ENCODE measurements around the gene COX6A1. TPM values are rescaled to one million over a fixed set of nuclear protein-coding genes. Genes with fewer than 3 reads are reported as not detected.
"Not testable (repeated sequence)": the region's sequence is repeated elsewhere in the genome, so short reads cannot be mapped to it uniquely, and the experiment has no call there.

COX6A1 gene
- total and polyA plus RNA-seq, 4 donors: 338 to 910 (median 536) TPM

DNA sequence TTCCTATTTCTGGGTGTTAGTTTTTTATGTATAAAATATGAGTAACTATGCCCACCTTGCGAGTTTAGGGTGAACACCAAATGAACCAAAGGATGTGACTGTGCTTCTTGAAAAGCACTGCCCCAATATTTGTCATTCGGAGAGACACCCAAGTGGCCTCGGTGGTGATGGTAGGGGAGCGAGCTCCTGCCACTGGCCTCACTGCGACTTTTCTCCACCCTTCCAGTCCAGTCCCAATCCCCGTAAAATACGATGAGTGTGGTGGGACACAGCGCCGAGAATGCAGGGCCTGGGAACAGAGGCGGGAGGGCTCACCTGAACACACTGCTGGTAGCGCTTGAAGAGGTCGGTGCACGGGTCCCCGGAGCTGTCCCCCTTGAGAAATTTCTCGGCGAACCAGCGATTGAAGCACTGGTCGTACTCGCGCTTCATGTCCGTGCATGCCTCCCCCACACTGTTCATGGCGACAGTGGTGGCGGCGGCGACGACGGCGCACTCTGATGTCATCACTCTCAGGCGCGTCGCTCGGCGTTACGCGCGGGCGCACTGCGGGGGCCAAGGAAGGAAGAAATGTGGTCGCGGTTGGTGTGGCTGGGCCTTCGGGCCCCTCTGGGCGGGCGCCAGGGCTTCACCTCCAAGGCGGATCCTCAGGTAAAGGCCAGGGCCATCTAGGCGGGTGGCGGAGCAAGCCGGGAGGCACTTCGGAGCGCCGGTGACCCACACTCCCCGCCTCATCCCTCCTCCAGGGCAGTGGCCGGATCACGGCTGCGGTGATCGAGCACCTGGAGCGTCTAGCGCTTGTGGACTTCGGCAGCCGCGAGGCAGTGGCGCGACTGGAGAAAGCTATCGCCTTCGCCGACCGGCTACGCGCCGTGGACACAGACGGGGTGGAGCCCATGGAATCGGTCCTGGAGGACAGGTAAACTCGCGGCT, 8.3 kb downstream of the COX6A1 start, which contains the start of the genes GATC and TRIAP1:
Gene GATC, plus strand, starts transcription at position 534 of the 933 bp plus-strand sequence. Its CDS starts 37 bp downstream, at position 571.
Gene TRIAP1, minus strand, starts transcription at position 474 of the 933 bp plus-strand sequence. Its CDS starts 12 bp downstream, at position 462.
- DNase-seq (ENCODE audit: low spot score): peak; percentile 93
- TF ChIP-seq TAF1 (conservative IDR thresholded peaks at IDR 0.05) (no peak), NR2F2 (IDR thresholded peaks at IDR 0.05) (no peak), YY1 (IDR thresholded peaks at IDR 0.05) (peak; percentile 97), RXRA (IDR thresholded peaks at IDR 0.05) (peak; percentile 32 to 35), FOXA1 (IDR thresholded peaks at IDR 0.05) (no peak), HNF4G (IDR thresholded peaks at IDR 0.05) (no peak), FOXA2 (IDR thresholded peaks at IDR 0.05) (no peak), SP1 (IDR thresholded peaks at IDR 0.05) (peak; percentile 23), EGR1 (IDR thresholded peaks at IDR 0.05; ENCODE audit: low read depth in 2 of 2) (peak in 1 of 2 donors; percentile 70), RAD21 (IDR thresholded peaks at IDR 0.05) (peak in 1 of 2 donors; percentile 7), GABPA (IDR thresholded peaks at IDR 0.05 in 1 of 2, conservative IDR thresholded peaks at IDR 0.05 in 1 of 2) (peak in 1 of 2 donors; percentile 83), JUND (IDR thresholded peaks at IDR 0.05) (no peak), HNF4A (conservative IDR thresholded peaks at IDR 0.05) (no peak)
- TF ChIP-seq, protein P1, sequence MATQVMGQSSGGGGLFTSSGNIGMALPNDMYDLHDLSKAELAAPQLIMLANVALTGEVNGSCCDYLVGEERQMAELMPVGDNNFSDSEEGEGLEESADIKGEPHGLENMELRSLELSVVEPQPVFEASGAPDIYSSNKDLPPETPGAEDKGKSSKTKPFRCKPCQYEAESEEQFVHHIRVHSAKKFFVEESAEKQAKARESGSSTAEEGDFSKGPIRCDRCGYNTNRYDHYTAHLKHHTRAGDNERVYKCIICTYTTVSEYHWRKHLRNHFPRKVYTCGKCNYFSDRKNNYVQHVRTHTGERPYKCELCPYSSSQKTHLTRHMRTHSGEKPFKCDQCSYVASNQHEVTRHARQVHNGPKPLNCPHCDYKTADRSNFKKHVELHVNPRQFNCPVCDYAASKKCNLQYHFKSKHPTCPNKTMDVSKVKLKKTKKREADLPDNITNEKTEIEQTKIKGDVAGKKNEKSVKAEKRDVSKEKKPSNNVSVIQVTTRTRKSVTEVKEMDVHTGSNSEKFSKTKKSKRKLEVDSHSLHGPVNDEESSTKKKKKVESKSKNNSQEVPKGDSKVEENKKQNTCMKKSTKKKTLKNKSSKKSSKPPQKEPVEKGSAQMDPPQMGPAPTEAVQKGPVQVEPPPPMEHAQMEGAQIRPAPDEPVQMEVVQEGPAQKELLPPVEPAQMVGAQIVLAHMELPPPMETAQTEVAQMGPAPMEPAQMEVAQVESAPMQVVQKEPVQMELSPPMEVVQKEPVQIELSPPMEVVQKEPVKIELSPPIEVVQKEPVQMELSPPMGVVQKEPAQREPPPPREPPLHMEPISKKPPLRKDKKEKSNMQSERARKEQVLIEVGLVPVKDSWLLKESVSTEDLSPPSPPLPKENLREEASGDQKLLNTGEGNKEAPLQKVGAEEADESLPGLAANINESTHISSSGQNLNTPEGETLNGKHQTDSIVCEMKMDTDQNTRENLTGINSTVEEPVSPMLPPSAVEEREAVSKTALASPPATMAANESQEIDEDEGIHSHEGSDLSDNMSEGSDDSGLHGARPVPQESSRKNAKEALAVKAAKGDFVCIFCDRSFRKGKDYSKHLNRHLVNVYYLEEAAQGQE (IDR thresholded peaks at IDR 0.05): peak; percentile 26
- TF ChIP-seq, protein P2, sequence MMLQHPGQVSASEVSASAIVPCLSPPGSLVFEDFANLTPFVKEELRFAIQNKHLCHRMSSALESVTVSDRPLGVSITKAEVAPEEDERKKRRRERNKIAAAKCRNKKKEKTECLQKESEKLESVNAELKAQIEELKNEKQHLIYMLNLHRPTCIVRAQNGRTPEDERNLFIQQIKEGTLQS (IDR thresholded peaks at IDR 0.05): peak; percentile 59
- TF ChIP-seq, protein P3, sequence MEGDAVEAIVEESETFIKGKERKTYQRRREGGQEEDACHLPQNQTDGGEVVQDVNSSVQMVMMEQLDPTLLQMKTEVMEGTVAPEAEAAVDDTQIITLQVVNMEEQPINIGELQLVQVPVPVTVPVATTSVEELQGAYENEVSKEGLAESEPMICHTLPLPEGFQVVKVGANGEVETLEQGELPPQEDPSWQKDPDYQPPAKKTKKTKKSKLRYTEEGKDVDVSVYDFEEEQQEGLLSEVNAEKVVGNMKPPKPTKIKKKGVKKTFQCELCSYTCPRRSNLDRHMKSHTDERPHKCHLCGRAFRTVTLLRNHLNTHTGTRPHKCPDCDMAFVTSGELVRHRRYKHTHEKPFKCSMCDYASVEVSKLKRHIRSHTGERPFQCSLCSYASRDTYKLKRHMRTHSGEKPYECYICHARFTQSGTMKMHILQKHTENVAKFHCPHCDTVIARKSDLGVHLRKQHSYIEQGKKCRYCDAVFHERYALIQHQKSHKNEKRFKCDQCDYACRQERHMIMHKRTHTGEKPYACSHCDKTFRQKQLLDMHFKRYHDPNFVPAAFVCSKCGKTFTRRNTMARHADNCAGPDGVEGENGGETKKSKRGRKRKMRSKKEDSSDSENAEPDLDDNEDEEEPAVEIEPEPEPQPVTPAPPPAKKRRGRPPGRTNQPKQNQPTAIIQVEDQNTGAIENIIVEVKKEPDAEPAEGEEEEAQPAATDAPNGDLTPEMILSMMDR (IDR thresholded peaks at IDR 0.05; ENCODE audit: low read depth, low read length, missing input control): no peak
- TF ChIP-seq, protein P4, sequence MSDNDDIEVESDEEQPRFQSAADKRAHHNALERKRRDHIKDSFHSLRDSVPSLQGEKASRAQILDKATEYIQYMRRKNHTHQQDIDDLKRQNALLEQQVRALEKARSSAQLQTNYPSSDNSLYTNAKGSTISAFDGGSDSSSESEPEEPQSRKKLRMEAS (IDR thresholded peaks at IDR 0.05): peak; percentile 69
- TF ChIP-seq, protein P5, sequence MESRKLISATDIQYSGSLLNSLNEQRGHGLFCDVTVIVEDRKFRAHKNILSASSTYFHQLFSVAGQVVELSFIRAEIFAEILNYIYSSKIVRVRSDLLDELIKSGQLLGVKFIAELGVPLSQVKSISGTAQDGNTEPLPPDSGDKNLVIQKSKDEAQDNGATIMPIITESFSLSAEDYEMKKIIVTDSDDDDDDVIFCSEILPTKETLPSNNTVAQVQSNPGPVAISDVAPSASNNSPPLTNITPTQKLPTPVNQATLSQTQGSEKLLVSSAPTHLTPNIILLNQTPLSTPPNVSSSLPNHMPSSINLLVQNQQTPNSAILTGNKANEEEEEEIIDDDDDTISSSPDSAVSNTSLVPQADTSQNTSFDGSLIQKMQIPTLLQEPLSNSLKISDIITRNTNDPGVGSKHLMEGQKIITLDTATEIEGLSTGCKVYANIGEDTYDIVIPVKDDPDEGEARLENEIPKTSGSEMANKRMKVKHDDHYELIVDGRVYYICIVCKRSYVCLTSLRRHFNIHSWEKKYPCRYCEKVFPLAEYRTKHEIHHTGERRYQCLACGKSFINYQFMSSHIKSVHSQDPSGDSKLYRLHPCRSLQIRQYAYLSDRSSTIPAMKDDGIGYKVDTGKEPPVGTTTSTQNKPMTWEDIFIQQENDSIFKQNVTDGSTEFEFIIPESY (IDR thresholded peaks at IDR 0.05): no peak
- H3K4me3 ChIP-seq (ENCODE audit: low read depth in 1 of 3, low read length in 3 of 3): peak within 1 kb of the TSS; percentile 64 to 100 (median 87)
- H3K4me1 ChIP-seq (ENCODE audit: control insufficient read depth in 4 of 4, insufficient read depth in 4 of 4, low read length in 3 of 4): peaks cover 3 to 31% (median 23%) of the 10 kb centered on the region in 4 donors
- WGBS: under 1% methylated on average over 73 of the region's 73 CpGs
- peak within 1 kb of the TSS; percentile 83 to 87 for H3K27ac ChIP-seq (ENCODE audit: low read depth in 1 of 2, low read length in 2 of 2)
- peak within 1 kb of the TSS; percentile 50 to 88 for H3K9ac ChIP-seq (ENCODE audit: low read depth in 1 of 2, low read length in 2 of 2)
- no peaks in the 10 kb centered on the region for H3K27me3 ChIP-seq (ENCODE audit: control insufficient read depth in 4 of 4, insufficient read depth in 4 of 4, low read length in 3 of 4)
- peaks cover 5 to 13% (median 8%) of the 10 kb centered on the region in 4 donors for H3K36me3 ChIP-seq (ENCODE audit: control insufficient read depth in 4 of 4, insufficient read depth in 3 of 4, low read depth in 1 of 4, low read length in 3 of 4)
- no peaks in the 10 kb centered on the region for H3K9me3 ChIP-seq (ENCODE audit: control insufficient read depth in 4 of 4, low read length in 3 of 4)

DNA sequence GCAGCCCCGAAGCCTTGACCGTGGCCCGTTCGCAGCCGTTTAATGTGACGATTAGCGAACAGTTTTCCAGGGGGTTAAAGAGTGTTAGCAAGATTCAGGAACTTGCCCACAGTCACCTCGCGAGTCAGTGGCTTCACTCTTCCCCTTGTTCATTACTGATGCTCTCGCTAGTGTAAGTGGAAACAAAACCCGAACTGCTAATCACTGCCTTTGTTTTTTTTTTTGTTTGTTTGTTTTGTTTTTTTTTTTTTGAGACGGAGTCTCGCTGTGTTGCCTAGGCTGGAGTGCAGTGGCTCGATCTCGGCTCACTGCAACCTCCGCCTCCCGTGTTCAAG, 8.9 kb downstream of the COX6A1 start:
- peaks cover 3 to 31% (median 23%) of the 10 kb centered on the region in 4 donors for H3K4me1 ChIP-seq (ENCODE audit: control insufficient read depth in 4 of 4, insufficient read depth in 4 of 4, low read length in 3 of 4)
- not testable (repeated sequence) for DNase-seq (ENCODE audit: low spot score); H3K27me3 ChIP-seq (ENCODE audit: control insufficient read depth in 4 of 4, insufficient read depth in 4 of 4, low read length in 3 of 4); H3K9me3 ChIP-seq (ENCODE audit: control insufficient read depth in 4 of 4, low read length in 3 of 4)
- H3K36me3 ChIP-seq (ENCODE audit: control insufficient read depth in 4 of 4, insufficient read depth in 3 of 4, low read depth in 1 of 4, low read length in 3 of 4): peaks cover 5 to 12% (median 8%) of the 10 kb centered on the region in 4 donors
- peak overlapping the region; percentile 64 to 100 (median 87) for H3K4me3 ChIP-seq (ENCODE audit: low read depth in 1 of 3, low read length in 3 of 3)
- H3K27ac ChIP-seq (ENCODE audit: low read depth in 1 of 2, low read length in 2 of 2): peak overlapping the region; percentile 83 to 87
- H3K9ac ChIP-seq (ENCODE audit: low read depth in 1 of 2, low read length in 2 of 2): peak overlapping the region; percentile 33 to 88
- 4% methylated on average over 17 of the region's 17 CpGs for WGBS

Measured in liver (tissue), 9 donors.